GM12801 (cell line): ENCODE measurements around the gene PHLDB1.

Source experiments
- CTCF ChIP-seq: IDR thresholded peaks from one replicate; pipeline ENCODE4 v1.5.1; 2011; ENCODE audit warnings: control low read depth; ENCODE audit not compliant: insufficient read length; ENCODE audit errors: extremely low read depth

Gene PHLDB1

GRCh38 chr11:118635237-118635591 lies 27.8 kb downstream of the PHLDB1 start:
- TF ChIP-seq CTCF: no peak

- no peak for TF ChIP-seq CTCF
Observed at GRCh38 chr11:118635642-118636041, 28.2 kb downstream of the PHLDB1 start.

GRCh38 chr11:118636569-118637290 lies 29.3 kb downstream of the PHLDB1 start:
- TF ChIP-seq CTCF: no peak

- TF ChIP-seq CTCF: no peak
Observed at GRCh38 chr11:118638726-118639125, 31.3 kb downstream of the PHLDB1 start.

GRCh38 chr11:118639899-118640298 lies 32.5 kb downstream of the PHLDB1 start:
- TF ChIP-seq CTCF: no peak

- no peak for TF ChIP-seq CTCF
Observed at GRCh38 chr11:118640332-118641154, 33.1 kb downstream of the PHLDB1 start.

GRCh38 chr11:118641397-118642019 lies 34.1 kb downstream of the PHLDB1 start:
- TF ChIP-seq CTCF: no peak
